Measurements from ENCODE around the gene GIMAP4.
"Not testable (repeated sequence)": the region's sequence is repeated elsewhere in the genome, so short reads cannot be mapped to it uniquely, and the experiment has no call there.

GIMAP4 gene

DNA sequence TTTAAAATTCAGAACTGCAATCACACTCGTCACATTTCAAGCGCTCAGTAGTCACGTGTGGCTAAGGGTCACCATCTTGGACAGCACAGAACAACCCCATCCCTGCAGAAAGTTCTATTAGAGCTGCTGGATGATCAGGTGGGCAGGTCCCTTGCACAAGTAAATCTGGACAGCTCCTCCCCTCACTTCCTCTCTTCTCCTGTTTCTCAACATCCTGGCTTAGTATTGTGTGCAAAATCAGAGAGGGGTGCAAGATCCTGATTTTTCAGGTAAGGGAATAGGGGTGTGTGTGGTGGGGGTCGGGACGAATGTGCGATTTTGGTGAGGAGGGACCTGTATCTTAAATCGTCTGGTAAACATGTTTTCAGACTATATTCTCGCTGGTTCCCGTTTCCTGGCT is at the start of gene GIMAP4:
TSS of gene GIMAP4 (plus strand) at position 222 of the 400 bp plus-strand sequence. CDS start 2,512 bp downstream, outside the sequence.
- no peak for DNase-seq

GRCh38 chr7:150519310-150519709 is 47.9 kb upstream of the GIMAP4 start:
- DNase-seq = no peak

GRCh38 chr7:150520145-150520544 is 47.0 kb upstream of the GIMAP4 start:
- no peak for DNase-seq

DNA sequence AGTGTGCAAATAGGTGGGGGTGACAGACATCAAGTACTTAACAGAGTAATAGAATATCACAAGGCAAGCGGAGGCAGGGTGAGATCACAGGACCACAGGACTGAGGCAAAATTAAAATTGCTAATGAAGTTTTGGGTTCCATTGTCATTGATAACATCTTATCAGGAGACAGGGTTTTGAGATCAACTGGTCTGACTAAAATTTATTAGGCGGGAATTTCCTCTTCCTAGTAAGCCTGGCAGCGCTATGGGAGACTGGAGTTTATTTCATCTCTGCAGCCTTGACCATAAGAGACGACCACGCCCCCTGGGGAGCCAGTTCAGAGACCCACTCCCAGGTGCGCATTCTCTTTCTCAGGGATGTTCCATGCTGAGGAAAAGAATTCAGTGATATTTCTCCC is 44.3 kb upstream of the GIMAP4 start:
- DNase-seq = not testable (repeated sequence)

DNA sequence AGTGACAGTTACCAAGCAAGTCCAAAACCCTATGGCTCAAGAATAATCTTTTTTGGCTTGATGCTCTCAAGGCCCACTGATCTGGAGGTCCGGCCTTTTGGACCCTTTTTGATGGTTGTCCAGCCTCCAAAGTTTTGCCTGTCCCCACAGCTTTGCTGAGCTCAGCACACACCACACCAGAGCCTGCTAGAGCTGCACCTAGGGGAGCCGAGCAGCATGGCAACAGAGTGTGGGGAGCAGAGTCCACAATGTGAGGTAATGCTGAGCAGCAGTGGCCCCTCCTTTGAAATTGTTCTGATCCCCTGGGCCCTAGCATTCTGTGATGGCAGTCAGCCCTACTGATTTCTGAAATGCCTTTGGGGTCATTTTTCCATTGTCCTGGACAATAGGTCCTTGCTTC is 43.2 kb upstream of the GIMAP4 start:
- DNase-seq = no peak

GRCh38 chr7:150531704-150532103 is 35.5 kb upstream of the GIMAP4 start:
- no peak for DNase-seq

DNA sequence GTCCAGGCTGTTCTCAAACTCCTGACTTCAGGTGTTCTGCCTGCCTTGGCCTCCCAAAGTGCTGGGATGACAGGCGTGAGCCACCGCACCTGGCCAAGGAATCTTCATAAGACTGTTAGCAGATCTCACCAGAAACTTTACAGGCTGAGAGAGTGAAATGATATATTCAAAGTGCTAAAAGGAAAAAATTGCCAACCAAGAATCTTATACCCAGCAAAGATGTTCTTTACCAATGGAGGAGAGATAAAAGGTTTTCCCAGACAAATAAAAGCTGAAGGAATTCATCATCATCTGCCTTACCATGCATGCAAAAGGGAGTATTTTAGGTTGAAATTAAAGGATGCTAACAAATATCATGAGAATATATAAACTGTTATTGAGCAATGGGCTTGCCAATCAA is 28.9 kb upstream of the GIMAP4 start:
- no peak for DNase-seq

GRCh38 chr7:150553163-150553562 is 14.0 kb upstream of the GIMAP4 start:
- DNase-seq = no peak

DNA sequence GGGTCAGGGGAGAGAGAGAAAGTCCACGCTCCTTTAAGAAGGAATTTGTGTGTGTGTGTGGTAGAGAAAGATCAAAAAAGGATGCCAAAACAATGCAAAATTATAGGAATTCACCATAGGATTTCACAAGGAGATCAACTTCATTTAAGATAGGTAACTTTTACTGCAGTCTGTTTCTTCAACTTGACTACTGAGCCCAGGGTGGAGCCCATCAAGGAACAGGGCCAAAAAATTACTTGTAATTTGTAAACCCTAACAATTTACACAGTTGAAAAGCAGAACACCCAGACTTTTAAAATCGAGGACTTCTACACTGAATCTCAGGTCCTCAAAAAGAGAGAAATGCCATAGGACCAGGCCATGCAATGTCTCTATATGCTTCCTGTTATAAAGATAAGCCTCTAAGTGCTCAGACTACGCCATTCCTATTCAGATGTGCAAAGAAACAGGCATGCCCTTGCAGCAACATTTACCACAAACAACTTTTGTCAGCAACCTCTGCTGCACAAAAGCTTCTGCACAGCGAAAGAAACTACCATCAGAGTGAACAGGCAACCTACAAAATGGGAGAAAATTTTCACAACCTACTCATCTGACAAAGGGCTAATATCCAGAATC is 10.6 kb upstream of the GIMAP4 start:
- no peak for DNase-seq

GRCh38 chr7:150560486-150560885 is 6.7 kb upstream of the GIMAP4 start:
- DNase-seq = no peak

DNA sequence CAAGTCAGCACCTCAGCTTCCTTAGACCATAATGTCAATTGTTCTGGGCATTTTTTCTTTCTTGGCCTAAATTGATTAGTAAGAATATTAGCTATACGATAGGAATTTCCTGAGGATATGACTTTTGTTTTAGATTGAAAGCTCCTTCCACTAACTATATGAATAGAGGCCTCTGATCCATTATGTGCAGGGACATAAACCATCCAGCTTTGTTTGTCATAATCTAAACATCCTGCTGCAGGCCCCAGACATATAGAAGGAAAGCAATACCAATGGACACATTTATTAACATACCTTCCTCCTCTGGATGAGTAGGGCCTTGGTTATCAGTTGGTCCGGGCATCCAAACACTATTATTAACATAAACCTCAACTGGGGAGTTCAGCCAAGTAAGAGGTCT is 4.3 kb upstream of the GIMAP4 start:
- no peak for DNase-seq

GRCh38 chr7:150564006-150564405 is 3.2 kb upstream of the GIMAP4 start:
- DNase-seq = no peak

GRCh38 chr7:150564566-150564965 is 2.6 kb upstream of the GIMAP4 start:
- no peak for DNase-seq

GRCh38 chr7:150565239-150565638 is 2.0 kb upstream of the GIMAP4 start:
- DNase-seq = no peak

GRCh38 chr7:150566123-150566522 is 1.1 kb upstream of the GIMAP4 start:
- no peak for DNase-seq

GRCh38 chr7:150566572-150566971 is 618 bp upstream of the GIMAP4 start:
- no peak for DNase-seq

GRCh38 chr7:150567871-150568301 is 696 bp downstream of the GIMAP4 start:
- DNase-seq = no peak

DNA sequence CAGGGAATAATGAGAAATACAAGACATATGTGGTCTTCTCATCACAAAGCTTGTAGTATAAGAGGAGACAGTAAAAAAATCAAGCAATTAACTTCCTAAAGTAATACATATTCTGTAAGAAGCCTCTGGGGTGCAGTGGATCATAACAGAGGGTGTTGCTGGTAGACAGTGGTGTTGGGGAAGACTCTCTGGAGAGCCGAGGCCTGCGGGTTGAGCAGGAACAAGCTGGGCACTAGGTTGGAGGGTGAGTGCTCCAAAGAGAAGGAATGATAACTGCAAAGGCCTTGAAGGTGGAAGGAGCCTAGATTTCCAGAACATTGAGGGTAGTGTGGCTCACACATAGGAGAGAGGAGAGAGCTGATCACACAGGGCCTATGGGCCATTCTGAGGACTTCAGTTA is 1.5 kb downstream of the GIMAP4 start:
- no peak for DNase-seq

- DNase-seq = no peak
These were observed 2.2 kb downstream of the GIMAP4 start for GRCh38 chr7:150569245-150569955.

- no peak for DNase-seq
These were observed 3.6 kb downstream of the GIMAP4 start for GRCh38 chr7:150570556-150571465.

GRCh38 chr7:150572496-150572895 is 5.3 kb downstream of the GIMAP4 start:
- no peak for DNase-seq

- DNase-seq = not testable (repeated sequence)
These were observed 12.9 kb downstream of the GIMAP4 start for GRCh38 chr7:150579979-150580637.
